Stimulated activated memory B cell treated with anti-CD40 and anti-IgM and Interleukin-4, amounts not matched to agents 10 μg/mL and 1 μg/mL and 100 μg/mL, for 72 hours (primary cell): ENCODE data around the gene PDIA6.

Experiments used
- ATAC-seq: fragments of 150-1000 bp; cut with Tn5 transposase; 2 replicates; pipeline ENCODE4 v1.10.0; 2021
- H3K27ac Mint-ChIP-seq: one replicate; pipeline ENCODE4 v1.8.0; 2022; ENCODE audit warnings: mild to moderate bottlenecking, mixed read lengths
- H3K27me3 Mint-ChIP-seq: one replicate; pipeline ENCODE4 v1.8.0; 2022; ENCODE audit warnings: mixed read lengths
- H3K36me3 Mint-ChIP-seq: one replicate; pipeline ENCODE4 v1.8.0; 2022; ENCODE audit warnings: mixed read lengths
- H3K4me1 Mint-ChIP-seq: one replicate; pipeline ENCODE4 v1.8.0; 2022; ENCODE audit warnings: mixed read lengths
- H3K4me3 Mint-ChIP-seq: one replicate; pipeline ENCODE4 v1.8.0; 2022; ENCODE audit warnings: mild to moderate bottlenecking, moderate library complexity, mixed read lengths
- H3K9me3 Mint-ChIP-seq: one replicate; pipeline ENCODE4 v1.8.0; 2022; ENCODE audit warnings: mixed read lengths

Gene PDIA6

GRCh38 chr2:10772201-10772867 lies 40.3 kb downstream of the PDIA6 start:
- Mint-ChIP-seq H3K4me3 (no peak overlapping the region), H3K27me3 (no peaks in the 10 kb centered on the region), H3K9me3 (no peaks in the 10 kb centered on the region), H3K27ac (no peak overlapping the region), H3K4me1 (no peaks in the 10 kb centered on the region), H3K36me3 (peaks cover 3% of the 10 kb centered on the region)
- ATAC-seq: no peak

DNA sequence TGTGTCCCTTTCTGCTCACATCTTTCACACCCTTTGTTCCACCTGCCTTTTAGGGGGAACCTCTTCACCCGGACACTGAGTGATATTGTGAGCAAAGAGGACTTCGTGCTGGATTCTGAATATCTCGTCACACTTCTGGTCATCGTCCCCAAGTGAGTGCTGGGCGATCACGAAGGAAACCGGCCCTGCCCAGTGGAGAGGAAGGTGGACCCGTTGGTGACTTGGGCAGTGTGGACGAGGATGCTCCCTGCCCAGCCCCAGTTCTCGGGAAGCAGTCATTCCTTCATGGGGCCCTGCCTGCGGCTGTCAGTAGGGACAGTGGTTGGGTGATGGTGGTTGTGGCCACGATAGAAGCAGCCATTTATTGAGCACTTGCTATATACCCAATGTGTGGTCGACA lies 40.8 kb downstream of the PDIA6 start:
- ATAC-seq: no peak
- Mint-ChIP-seq H3K4me3 (no peak overlapping the region), H3K4me1 (no peaks in the 10 kb centered on the region), H3K36me3 (no peaks in the 10 kb centered on the region), H3K9me3 (no peaks in the 10 kb centered on the region), H3K27me3 (no peaks in the 10 kb centered on the region), H3K27ac (no peak overlapping the region)

GRCh38 chr2:10770956-10771750 lies 41.4 kb downstream of the PDIA6 start:
- Mint-ChIP-seq H3K4me1 (no peaks in the 10 kb centered on the region), H3K9me3 (no peaks in the 10 kb centered on the region), H3K36me3 (no peaks in the 10 kb centered on the region), H3K27me3 (no peaks in the 10 kb centered on the region), H3K27ac (no peak overlapping the region), H3K4me3 (no peak overlapping the region)
- no peak for ATAC-seq

DNA sequence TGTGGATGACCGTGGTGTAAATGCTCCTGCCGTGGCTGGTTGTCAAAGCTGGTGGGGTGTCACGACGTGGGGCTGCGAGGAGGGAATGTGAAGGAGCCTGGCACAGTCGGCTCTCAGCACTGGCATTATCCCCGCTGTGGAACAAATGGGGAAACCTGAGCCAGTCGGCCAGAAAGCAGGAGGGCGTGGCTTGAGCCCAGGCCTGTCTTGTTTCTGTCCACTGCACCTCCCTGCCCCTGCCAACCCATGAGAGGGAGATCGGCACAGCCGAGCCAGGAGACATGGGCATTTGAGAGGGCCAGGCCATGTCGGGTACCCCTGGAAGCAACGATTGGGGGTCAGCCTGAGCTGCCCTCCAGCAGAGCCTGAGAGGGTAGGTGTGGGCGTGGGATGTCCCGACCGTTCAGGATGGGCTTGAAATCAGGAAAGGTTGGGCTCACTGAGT lies 44.5 kb downstream of the PDIA6 start:
- H3K4me1 Mint-ChIP-seq: peaks cover 14% of the 10 kb centered on the region
- H3K27ac Mint-ChIP-seq: no peak overlapping the region
- peaks cover 5% of the 10 kb centered on the region for H3K36me3 Mint-ChIP-seq
- peaks cover 6% of the 10 kb centered on the region for H3K27me3 Mint-ChIP-seq
- no peak for ATAC-seq
- no peaks in the 10 kb centered on the region for H3K9me3 Mint-ChIP-seq
- H3K4me3 Mint-ChIP-seq: no peak overlapping the region

- no peak for ATAC-seq
- Mint-ChIP-seq H3K9me3 (no peaks in the 10 kb centered on the region), H3K4me3 (no peak overlapping the region), H3K36me3 (peaks cover 5% of the 10 kb centered on the region), H3K27ac (no peak overlapping the region), H3K27me3 (peaks cover 13% of the 10 kb centered on the region), H3K4me1 (peaks cover 14% of the 10 kb centered on the region)
These were observed 46.7 kb downstream of the PDIA6 start for GRCh38 chr2:10765914-10766313.

- Mint-ChIP-seq H3K27me3 (peaks cover 13% of the 10 kb centered on the region), H3K4me3 (no peak overlapping the region), H3K27ac (no peak overlapping the region), H3K9me3 (no peaks in the 10 kb centered on the region), H3K4me1 (peaks cover 14% of the 10 kb centered on the region), H3K36me3 (peaks cover 5% of the 10 kb centered on the region)
- no peak for ATAC-seq
These were observed 47.1 kb downstream of the PDIA6 start for GRCh38 chr2:10765461-10765860.

DNA sequence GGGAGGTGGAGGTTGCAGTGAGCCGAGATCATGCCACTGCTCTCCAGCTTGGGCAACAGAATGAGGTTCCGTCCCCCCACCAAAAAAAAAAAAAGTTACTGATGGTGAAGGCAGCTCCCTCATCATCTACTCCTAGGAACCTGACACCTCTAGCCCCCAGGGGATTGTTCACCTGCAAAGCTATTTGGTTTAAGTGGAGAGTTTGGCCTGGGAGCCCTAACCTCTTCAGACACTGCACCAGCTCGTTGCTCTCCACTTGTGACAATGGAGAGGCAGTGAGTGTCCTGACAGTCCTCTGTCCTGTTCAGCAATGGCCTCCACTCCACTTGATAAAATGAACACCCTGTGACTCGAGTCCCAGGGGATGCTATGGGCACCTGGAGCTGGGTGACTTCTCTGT lies 47.7 kb downstream of the PDIA6 start:
- H3K4me1 Mint-ChIP-seq: peaks cover 14% of the 10 kb centered on the region
- H3K36me3 Mint-ChIP-seq: peaks cover 5% of the 10 kb centered on the region
- no peak for ATAC-seq
- peaks cover 13% of the 10 kb centered on the region for H3K27me3 Mint-ChIP-seq
- H3K27ac Mint-ChIP-seq: no peak overlapping the region
- H3K9me3 Mint-ChIP-seq: no peaks in the 10 kb centered on the region
- H3K4me3 Mint-ChIP-seq: no peak overlapping the region

DNA sequence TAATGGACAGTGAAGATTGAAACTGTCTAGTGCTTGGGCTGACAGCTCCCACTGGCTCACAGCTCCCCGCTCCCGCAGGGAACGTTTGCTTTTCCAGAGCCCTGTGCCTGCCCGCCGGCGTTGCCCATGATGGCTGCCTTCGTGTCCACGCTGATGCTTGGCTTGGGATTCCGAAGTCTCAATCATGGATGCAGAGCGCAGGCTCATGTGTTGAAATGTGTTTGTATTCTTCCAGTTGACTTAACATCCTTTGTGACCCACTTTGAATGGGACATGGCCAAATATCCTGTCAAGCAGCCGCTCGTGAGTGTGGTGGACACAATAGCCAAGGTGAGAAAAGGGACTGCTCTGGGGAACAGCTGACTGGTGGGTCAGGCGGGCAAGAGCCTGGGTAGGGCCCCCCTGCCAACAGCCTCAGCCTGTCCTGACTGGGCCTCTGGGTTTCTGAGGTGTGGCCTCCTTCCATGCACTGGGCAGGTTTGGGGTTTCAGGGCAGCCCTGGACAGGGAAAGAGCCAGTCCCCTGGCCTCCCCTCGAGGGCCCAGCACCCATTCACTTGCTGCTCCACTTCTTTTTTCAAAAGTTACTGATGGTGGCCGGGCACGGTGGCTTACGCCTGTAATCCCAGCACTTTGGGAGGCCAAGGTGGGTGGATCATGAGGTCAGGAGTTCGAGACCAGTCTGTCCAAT lies 48.3 kb downstream of the PDIA6 start:
- Mint-ChIP-seq H3K27me3 (peaks cover 13% of the 10 kb centered on the region), H3K9me3 (no peaks in the 10 kb centered on the region), H3K4me3 (no peak overlapping the region), H3K27ac (no peak overlapping the region), H3K4me1 (peaks cover 14% of the 10 kb centered on the region), H3K36me3 (peaks cover 5% of the 10 kb centered on the region)
- ATAC-seq: no peak

DNA sequence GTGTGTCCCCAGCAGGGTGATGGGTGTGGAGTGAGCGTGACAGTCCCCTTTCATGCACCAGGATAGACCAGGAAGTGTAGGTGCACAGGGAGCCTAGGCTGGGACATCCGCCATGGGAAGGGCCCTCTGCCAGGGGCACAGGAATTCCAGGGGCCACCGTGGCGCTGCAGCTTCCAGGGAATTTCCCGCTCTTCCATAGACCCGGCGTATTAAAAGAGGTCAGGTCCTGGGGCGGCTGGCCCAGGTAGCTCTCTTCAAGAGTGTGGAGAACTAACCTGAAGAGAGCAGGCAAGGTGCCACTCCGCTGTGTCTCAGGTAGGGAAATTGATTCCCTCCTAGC lies 49.2 kb downstream of the PDIA6 start:
- no peak overlapping the region for H3K4me3 Mint-ChIP-seq
- no peak overlapping the region for H3K27ac Mint-ChIP-seq
- no peaks in the 10 kb centered on the region for H3K9me3 Mint-ChIP-seq
- peaks cover 13% of the 10 kb centered on the region for H3K27me3 Mint-ChIP-seq
- peaks cover 5% of the 10 kb centered on the region for H3K36me3 Mint-ChIP-seq
- ATAC-seq: no peak
- H3K4me1 Mint-ChIP-seq: peaks cover 14% of the 10 kb centered on the region

GRCh38 chr2:10762651-10763460 lies 49.7 kb downstream of the PDIA6 start:
- no peaks in the 10 kb centered on the region for H3K9me3 Mint-ChIP-seq
- ATAC-seq: no peak
- no peak overlapping the region for H3K4me3 Mint-ChIP-seq
- H3K27me3 Mint-ChIP-seq: peaks cover 13% of the 10 kb centered on the region
- H3K4me1 Mint-ChIP-seq: peaks cover 14% of the 10 kb centered on the region
- peaks cover 5% of the 10 kb centered on the region for H3K36me3 Mint-ChIP-seq
- no peak overlapping the region for H3K27ac Mint-ChIP-seq

GRCh38 chr2:10761591-10761990 lies 51.0 kb downstream of the PDIA6 start:
- H3K4me3 Mint-ChIP-seq: no peak overlapping the region
- no peak for ATAC-seq
- peaks cover 5% of the 10 kb centered on the region for H3K36me3 Mint-ChIP-seq
- no peak overlapping the region for H3K27ac Mint-ChIP-seq
- no peaks in the 10 kb centered on the region for H3K9me3 Mint-ChIP-seq
- H3K4me1 Mint-ChIP-seq: peaks cover 14% of the 10 kb centered on the region
- peaks cover 13% of the 10 kb centered on the region for H3K27me3 Mint-ChIP-seq

- H3K9me3 Mint-ChIP-seq: no peaks in the 10 kb centered on the region
These were observed 51.6 kb downstream of the PDIA6 start for GRCh38 chr2:10760794-10761504.

GRCh38 chr2:10759151-10759714 lies 53.4 kb downstream of the PDIA6 start:
- Mint-ChIP-seq H3K36me3 (no peaks in the 10 kb centered on the region), H3K27me3 (peaks cover 13% of the 10 kb centered on the region), H3K9me3 (no peaks in the 10 kb centered on the region), H3K27ac (no peak overlapping the region), H3K4me1 (peaks cover 4% of the 10 kb centered on the region), H3K4me3 (no peak overlapping the region)
- ATAC-seq: no peak

More at GRCh38 chr2:10760794-10761504, 51.6 kb downstream of the PDIA6 start:
- H3K4me1 Mint-ChIP-seq: peaks cover 14% of the 10 kb centered on the region
- no peak overlapping the region for H3K4me3 Mint-ChIP-seq
- H3K36me3 Mint-ChIP-seq: peaks cover 5% of the 10 kb centered on the region
- ATAC-seq: no peak
- H3K27ac Mint-ChIP-seq: no peak overlapping the region
- peaks cover 13% of the 10 kb centered on the region for H3K27me3 Mint-ChIP-seq

DNA sequence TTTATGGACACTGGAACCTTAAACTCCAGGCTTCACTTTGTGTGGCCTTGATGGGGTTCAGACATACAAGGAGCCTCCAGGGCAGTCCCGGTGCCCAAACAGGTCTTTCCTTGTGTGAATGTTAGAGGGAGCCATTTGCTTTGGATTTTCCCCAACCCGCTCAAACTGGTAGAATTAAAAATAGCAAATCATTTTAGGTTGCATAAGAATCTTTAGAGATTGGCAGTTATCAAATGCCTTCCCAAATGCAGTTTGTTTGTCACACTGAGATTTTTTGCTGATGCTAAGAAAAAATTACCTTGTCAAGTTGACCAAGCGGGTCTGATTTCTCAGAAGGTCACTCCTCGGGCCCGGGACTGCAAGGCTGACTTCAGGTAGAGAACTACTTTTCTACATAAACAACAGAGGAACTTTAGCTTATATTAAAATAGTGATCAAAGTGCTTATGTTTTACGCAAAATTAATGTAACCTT lies 54.7 kb downstream of the PDIA6 start:
- no peaks in the 10 kb centered on the region for H3K4me1 Mint-ChIP-seq
- no peaks in the 10 kb centered on the region for H3K9me3 Mint-ChIP-seq
- H3K27ac Mint-ChIP-seq: no peak overlapping the region
- H3K4me3 Mint-ChIP-seq: no peak overlapping the region
- H3K36me3 Mint-ChIP-seq: no peaks in the 10 kb centered on the region
- no peak for ATAC-seq
- H3K27me3 Mint-ChIP-seq: peaks cover 5% of the 10 kb centered on the region
